HCT116 (cell line): Measurements from ENCODE around the gene CCNYL1. TPM values are rescaled to one million over a fixed set of nuclear protein-coding genes. Genes with fewer than 3 reads are reported as not detected.

Source experiments
- ATAC-seq: fragments of 200-7000 bp; cut with Tn5 transposase; 2 replicates; pipeline ENCODE4 v1.9.1; 2020; ENCODE audit warnings: mild to moderate bottlenecking, moderate library complexity
- BruUV-seq: library from RNA; stranded (reverse); fragments of 400-500 nt; replicated peaks from 2 replicates; lab custom pipeline; 2021; lab: Mats Ljungman, UMichigan
- CTCF ChIA-PET: fragments of 300-600 bp; sonication (Branson Sonifier 250); formaldehyde crosslinking; loops from one replicate; lab custom pipeline; 2021; ENCODE audit warnings: antibody characterized with exemption; lab: Charles Lee
- POLR2A ChIA-PET: fragments of 300-600, 350-600 bp; sonication (Branson Sonifier 250); formaldehyde crosslinking; loops from one replicate; lab custom pipeline; 2021; ENCODE audit warnings: antibody characterized with exemption; lab: Charles Lee
- RAD21 ChIA-PET, 2 experiments: fragments of 300-600 bp; sonication (Branson Sonifier 250); formaldehyde crosslinking; loops; one replicate each; lab custom pipeline; 2023; ENCODE audit warnings: low total read pairs in 2 of 2; ENCODE audit not compliant: uncharacterized antibody in 2 of 2, unreplicated experiment in 2 of 2, low non-redundant PET in 1 of 2; lab: Charles Lee
- DNase-seq: peaks from one replicate; pipeline ENCODE4 v3.0.0-alpha.2; 2010; ENCODE audit warnings: low read depth, low spot score
- H2AFZ ChIP-seq: fragments of 200-600 bp; shearing (Covaris generic), sonication (generic); 2 replicates; pipeline ENCODE4 v1.6.1; 2017; ENCODE audit warnings: low read depth, mixed run types, mixed read lengths, antibody characterized with exemption, low read length; ENCODE audit not compliant: poor library complexity, severe bottlenecking
- H3K27ac ChIP-seq: 2 replicates; pipeline ENCODE4 v1.5.1; 2012; ENCODE audit warnings: low read depth, low read length
- H3K27me3 ChIP-seq: fragments of 200-600 bp; sonication (generic); 2 replicates; pipeline ENCODE4 v1.6.1; 2016; ENCODE audit warnings: mixed run types, low read length, mixed read lengths; ENCODE audit not compliant: insufficient read depth
- H3K36me3 ChIP-seq, 2 experiments: fragments of 200-500 bp in 1 of 2; fragments of 200-600 bp in 1 of 2; sonication (Bioruptor generic) in 1 of 2; sonication (generic) in 1 of 2; 2 replicates each; pipeline versions ENCODE4 v1.5.1 to v1.6.1; 2014 to 2016; ENCODE audit warnings: low read length in 2 of 2, inconsistent platforms in 1 of 2, mixed read lengths in 1 of 2, mixed run types in 1 of 2; ENCODE audit not compliant: insufficient read depth in 2 of 2, control insufficient read depth in 1 of 2
- H3K4me1 ChIP-seq, 2 experiments: fragments of 200-600 bp in 1 of 2; sonication (generic) in 1 of 2; 2 replicates each; pipeline versions ENCODE4 v1.5.1 to v1.6.1; 2012 to 2017; ENCODE audit warnings: low read length in 2 of 2, inconsistent platforms in 1 of 2, mild to moderate bottlenecking in 1 of 2, mixed read lengths in 1 of 2, mixed run types in 1 of 2, moderate library complexity in 1 of 2; ENCODE audit not compliant: insufficient read depth in 2 of 2, control insufficient read depth in 1 of 2
- H3K4me2 ChIP-seq: fragments of 200-600 bp; sonication (generic); 2 replicates; pipeline ENCODE4 v1.6.1; 2017; ENCODE audit warnings: mixed run types, low read length, mixed read lengths
- H3K4me3 ChIP-seq, 2 experiments: fragments of 200-600 bp in 1 of 2; sonication (generic) in 1 of 2; replicated peaks in 1 of 2; 2 replicates each; pipeline ENCODE4 v1.5.1; 2011 to 2016; ENCODE audit warnings: low read length in 2 of 2, control low read depth in 1 of 2, low read depth in 1 of 2, mild to moderate bottlenecking in 1 of 2, mixed read lengths in 1 of 2, mixed run types in 1 of 2
- H3K79me2 ChIP-seq: fragments of 200-600 bp; sonication (generic); 2 replicates; pipeline ENCODE4 v1.6.1; 2017; ENCODE audit warnings: mild to moderate bottlenecking, mixed run types, low read length, moderate library complexity, mixed read lengths; ENCODE audit not compliant: insufficient read depth
- H3K9ac ChIP-seq: fragments of 200-600 bp; sonication (generic); 2 replicates; pipeline ENCODE4 v1.6.1; 2016; ENCODE audit warnings: low read length, mixed read lengths
- H3K9me2 ChIP-seq: fragments of 200-600 bp; sonication (generic), shearing (Covaris generic); 2 replicates; pipeline ENCODE4 v1.6.1; 2017; ENCODE audit warnings: mixed run types, mild to moderate bottlenecking, moderate library complexity; ENCODE audit not compliant: insufficient read depth
- H3K9me3 ChIP-seq, 2 experiments: fragments of 200-500 bp in 1 of 2; fragments of 200-600 bp in 1 of 2; sonication (Bioruptor generic) in 1 of 2; sonication (generic) in 1 of 2; 2 replicates each; pipeline ENCODE4 v1.6.1; 2014 to 2017; ENCODE audit warnings: low read length in 2 of 2, mixed read lengths in 2 of 2, inconsistent platforms in 1 of 2, low read depth in 1 of 2, mild to moderate bottlenecking in 1 of 2, mixed run types in 1 of 2, moderate library complexity in 1 of 2; ENCODE audit not compliant: control insufficient read depth in 1 of 2, insufficient read depth in 1 of 2
- H4K20me1 ChIP-seq: fragments of 200-600 bp; sonication (generic), shearing (Covaris generic); 2 replicates; pipeline ENCODE4 v1.6.1; 2017; ENCODE audit warnings: mixed run types, mild to moderate bottlenecking, moderate library complexity; ENCODE audit not compliant: insufficient read depth
- CBX3 ChIP-seq: IDR thresholded peaks from 2 replicates; pipeline ENCODE4 v1.6.1; 2012; ENCODE audit warnings: low read depth
- EGR1 ChIP-seq: IDR thresholded peaks from 2 replicates; pipeline ENCODE4 v1.6.1; 2012; ENCODE audit warnings: low read depth
- ELF1 ChIP-seq: IDR thresholded peaks from 2 replicates; pipeline ENCODE4 v1.6.1; 2012; ENCODE audit warnings: low read depth, borderline replicate concordance
- EZH2 ChIP-seq: fragments of 200-600 bp; sonication (generic); IDR thresholded peaks from 2 replicates; pipeline ENCODE4 v1.6.1; 2017; ENCODE audit warnings: antibody characterized with exemption, mixed run types
- EZH2phosphoT487 ChIP-seq: fragments of 200-600 bp; IDR thresholded peaks from 2 replicates; pipeline ENCODE4 v1.6.1; 2018; ENCODE audit warnings: antibody characterized with exemption, borderline replicate concordance
- FOSL1 ChIP-seq: IDR thresholded peaks from 2 replicates; pipeline ENCODE4 v1.6.1; 2012; ENCODE audit warnings: low read depth
- JUND ChIP-seq: IDR thresholded peaks from 2 replicates; pipeline ENCODE4 v1.6.1; 2012
- POLR2A ChIP-seq: IDR thresholded peaks from 2 replicates; pipeline ENCODE4 v1.7.0; 2011; ENCODE audit warnings: borderline replicate concordance; ENCODE audit not compliant: insufficient read depth, insufficient read length; ENCODE audit errors: extremely low read depth
- POLR2AphosphoS5 ChIP-seq: IDR thresholded peaks from 2 replicates; pipeline ENCODE4 v1.6.1; 2011; ENCODE audit warnings: mild to moderate bottlenecking, low read depth, low read length, moderate library complexity
- RAD21 ChIP-seq: IDR thresholded peaks from 2 replicates; pipeline ENCODE4 v1.6.1; 2012; ENCODE audit warnings: low read depth, mild to moderate bottlenecking
- SIN3A ChIP-seq: IDR thresholded peaks from 2 replicates; pipeline ENCODE4 v1.6.1; 2012; ENCODE audit warnings: low read depth
- SRF ChIP-seq: IDR thresholded peaks from 2 replicates; pipeline ENCODE4 v1.6.1; 2012; ENCODE audit warnings: low read depth
- TCF7L2 ChIP-seq: IDR thresholded peaks from 2 replicates; pipeline ENCODE4 v1.7.0; 2011; ENCODE audit warnings: borderline replicate concordance, inconsistent platforms; ENCODE audit not compliant: insufficient read depth, insufficient read length; ENCODE audit errors: extremely low read depth
- ZBTB33 ChIP-seq: IDR thresholded peaks from 2 replicates; pipeline ENCODE4 v1.6.1; 2011; ENCODE audit warnings: mild to moderate bottlenecking, low read length, moderate library complexity; ENCODE audit not compliant: insufficient replicate concordance; ENCODE audit errors: extremely low read depth
- ZFX ChIP-seq: fragments of 450-650 bp; IDR thresholded peaks from 2 replicates; pipeline ENCODE4 v1.6.1; 2017
- ZNF274 ChIP-seq: fragments of 200-500 bp; sonication (Bioruptor generic); IDR thresholded peaks from 2 replicates; pipeline ENCODE4 v1.6.1; 2014; ENCODE audit warnings: mild to moderate bottlenecking, low read depth, low read length, inconsistent platforms
- intact Hi-C: fragments of 100-400 bp; cut with micrococcal nuclease; formaldehyde crosslinking; loops from 2 replicates; pipeline ENCODE4 v1.10.0; 2022
- total RNA-seq: library from RNA; stranded (reverse); gene quantifications from one replicate; pipeline ENCODE4 v1.2.1, GENCODE V29; 2021; ENCODE audit not compliant: unreplicated experiment
- TF ChIP-seq, protein P1 (sequence below): IDR thresholded peaks from 2 replicates; pipeline ENCODE4 v1.6.1; 2012

CCNYL1 gene
- total RNA-seq, 1 experiment from 2014 or later: 14.9 TPM

- no peak for TF ChIP-seq ELF1
- TF ChIP-seq EGR1: no peak
- no peak for TF ChIP-seq POLR2AphosphoS5
- TF ChIP-seq POLR2A: no peak
- no peak for TF ChIP-seq SRF
- TF ChIP-seq TCF7L2: no peak
- TF ChIP-seq, protein P1, sequence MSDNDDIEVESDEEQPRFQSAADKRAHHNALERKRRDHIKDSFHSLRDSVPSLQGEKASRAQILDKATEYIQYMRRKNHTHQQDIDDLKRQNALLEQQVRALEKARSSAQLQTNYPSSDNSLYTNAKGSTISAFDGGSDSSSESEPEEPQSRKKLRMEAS: no peak
- TF ChIP-seq SIN3A: no peak
- no peak for TF ChIP-seq EZH2phosphoT487
- no peak for TF ChIP-seq ZFX
- TF ChIP-seq RAD21: no peak
- TF ChIP-seq ZNF274: no peak
These were observed 30.0 kb upstream of the CCNYL1 start (continued) for GRCh38 chr2:207681431-207681830.

- no peak overlapping the region for H3K27ac ChIP-seq
- H3K4me1 ChIP-seq: peaks cover 19 to 22% of the 10 kb centered on the region in 2 experiments
- no peak overlapping the region for H3K4me3 ChIP-seq
- H3K9ac ChIP-seq: no peak overlapping the region
- no peaks in the 10 kb centered on the region for H3K9me2 ChIP-seq
- H3K4me2 ChIP-seq: no peak overlapping the region
- ATAC-seq (no peak), DNase-seq (no peak)
- intact Hi-C loops: no loop called here
- BruUV-seq: no TSS peak
- TF ChIP-seq SIN3A (no peak), POLR2A (no peak), CBX3 (no peak), SRF (no peak), FOSL1 (no peak), EGR1 (no peak), EZH2phosphoT487 (no peak), EZH2 (no peak), ZBTB33 (no peak), JUND (no peak)
- H3K27me3 ChIP-seq: no peaks in the 10 kb centered on the region
- POLR2A ChIA-PET: no interaction called here
- no peaks in the 10 kb centered on the region for H4K20me1 ChIP-seq
- no peaks in the 10 kb centered on the region for H3K9me3 ChIP-seq
- H2AFZ ChIP-seq: no peak overlapping the region
- H3K36me3 ChIP-seq: no peaks in the 10 kb centered on the region
- H3K79me2 ChIP-seq: no peaks in the 10 kb centered on the region
- CTCF ChIA-PET: no interaction called here
- RAD21 ChIA-PET: no interaction called here
These were observed 28.9 kb upstream of the CCNYL1 start for GRCh38 chr2:207682557-207682956.
